ENCODE data around the gene LRGUK.
"Not testable (repeated sequence)": the region's sequence is repeated elsewhere in the genome, so short reads cannot be mapped to it uniquely, and the experiment has no call there.

DNA sequence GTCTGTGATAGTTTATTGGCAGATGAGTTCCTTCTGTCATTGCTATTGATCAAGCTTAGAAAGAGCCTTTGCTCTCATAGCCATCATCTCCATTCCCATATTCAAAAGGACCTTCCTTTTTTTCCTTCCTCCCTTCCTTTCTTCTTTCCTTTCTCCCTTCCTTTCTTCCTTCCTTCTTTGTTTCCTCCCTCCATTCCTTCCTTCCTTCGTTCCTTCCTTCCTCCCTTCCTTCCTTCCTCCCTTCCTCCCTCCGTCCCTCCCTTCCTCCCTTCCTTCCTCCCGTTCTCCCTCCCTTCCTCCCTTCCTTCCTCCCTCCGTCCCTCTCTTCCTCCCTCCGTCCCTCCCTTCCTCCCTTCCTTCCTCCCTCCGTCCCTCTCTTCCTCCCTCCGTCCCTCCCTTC lies 104.2 kb downstream of the LRGUK start:
- TF ChIP-seq, protein P1, sequence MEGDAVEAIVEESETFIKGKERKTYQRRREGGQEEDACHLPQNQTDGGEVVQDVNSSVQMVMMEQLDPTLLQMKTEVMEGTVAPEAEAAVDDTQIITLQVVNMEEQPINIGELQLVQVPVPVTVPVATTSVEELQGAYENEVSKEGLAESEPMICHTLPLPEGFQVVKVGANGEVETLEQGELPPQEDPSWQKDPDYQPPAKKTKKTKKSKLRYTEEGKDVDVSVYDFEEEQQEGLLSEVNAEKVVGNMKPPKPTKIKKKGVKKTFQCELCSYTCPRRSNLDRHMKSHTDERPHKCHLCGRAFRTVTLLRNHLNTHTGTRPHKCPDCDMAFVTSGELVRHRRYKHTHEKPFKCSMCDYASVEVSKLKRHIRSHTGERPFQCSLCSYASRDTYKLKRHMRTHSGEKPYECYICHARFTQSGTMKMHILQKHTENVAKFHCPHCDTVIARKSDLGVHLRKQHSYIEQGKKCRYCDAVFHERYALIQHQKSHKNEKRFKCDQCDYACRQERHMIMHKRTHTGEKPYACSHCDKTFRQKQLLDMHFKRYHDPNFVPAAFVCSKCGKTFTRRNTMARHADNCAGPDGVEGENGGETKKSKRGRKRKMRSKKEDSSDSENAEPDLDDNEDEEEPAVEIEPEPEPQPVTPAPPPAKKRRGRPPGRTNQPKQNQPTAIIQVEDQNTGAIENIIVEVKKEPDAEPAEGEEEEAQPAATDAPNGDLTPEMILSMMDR (IDR thresholded peaks at IDR 0.05), result not testable (repeated sequence)
- TF ChIP-seq EZH2 (IDR thresholded peaks at IDR 0.05; ENCODE audit: borderline replicate concordance, insufficient read depth, low read depth, low read length, poor library complexity, severe bottlenecking), result not testable (repeated sequence)
